Uterus (tissue), 2 donors: ENCODE results near the gene SH3RF3.

ENCODE experiments used
- CTCF ChIP-seq, 4 experiments: fragments of 200-600 bp in 2 of 4; fragments of 450-650 bp in 2 of 4; sonication (generic) in 2 of 4; IDR thresholded peaks; one replicate each; pipeline ENCODE4 v1.5.1; 2016 to 2019; ENCODE audit warnings: antibody characterized with exemption in 4 of 4, mild to moderate bottlenecking in 2 of 4, moderate library complexity in 1 of 4
- POLR2A ChIP-seq, 2 donors: fragments of 450-650 bp; IDR thresholded peaks; one replicate each; pipeline ENCODE4 v1.6.1; 2016; ENCODE audit warnings: antibody characterized with exemption in 2 of 2, mild to moderate bottlenecking in 1 of 2, moderate library complexity in 1 of 2

- no peak for TF ChIP-seq POLR2A (IDR thresholded peaks at IDR 0.05)
- no peak for TF ChIP-seq CTCF (IDR thresholded peaks at IDR 0.05)
Measured at GRCh38 chr2:109213646-109214433, 84.8 kb downstream of the SH3RF3 start.
